GM18873 (cell line): ENCODE measurements around the gene DGAT2L6.

Experiments used
- ATAC-seq: cut with Tn5 transposase; IDR thresholded peaks from one replicate; pipeline ENCODE4 v1.9.1; 2021; ENCODE audit warnings: mild to moderate bottlenecking, moderate library complexity, moderate number of reproducible peaks; ENCODE audit not compliant: unreplicated experiment, low FRiP score

Gene DGAT2L6

GRCh38 chrX:70176938-70177533 is at the start of gene DGAT2L6:
DGAT2L6 (plus strand) TSS chrX:70177483; CDS start chrX:70177583, 100 bp downstream.
- ATAC-seq, result peak; percentile 62

- no peak for ATAC-seq
Measured at GRCh38 chrX:70128071-70128470, 49.2 kb upstream of the DGAT2L6 start.

GRCh38 chrX:70129816-70130215 is 47.5 kb upstream of the DGAT2L6 start:
- no peak for ATAC-seq

GRCh38 chrX:70132224-70132623 is 45.1 kb upstream of the DGAT2L6 start:
- no peak for ATAC-seq

- no peak for ATAC-seq
Measured at GRCh38 chrX:70132877-70133302, 44.4 kb upstream of the DGAT2L6 start.

GRCh38 chrX:70133303-70134115 is 43.8 kb upstream of the DGAT2L6 start, which contains the start of gene IGBP1:
IGBP1 (plus strand) TSS chrX:70133447; CDS start chrX:70133948, 501 bp downstream.
- peak; percentile 85 for ATAC-seq

GRCh38 chrX:70134116-70134477 is 43.2 kb upstream of the DGAT2L6 start:
- ATAC-seq, result peak; percentile 17

GRCh38 chrX:70138622-70139021 is 38.7 kb upstream of the DGAT2L6 start:
- ATAC-seq, result no peak

- ATAC-seq, result no peak
Measured at GRCh38 chrX:70139736-70140135, 37.5 kb upstream of the DGAT2L6 start.

GRCh38 chrX:70141373-70141772 is 35.9 kb upstream of the DGAT2L6 start:
- no peak for ATAC-seq

- ATAC-seq, result no peak
Measured at GRCh38 chrX:70166601-70167590, 10.4 kb upstream of the DGAT2L6 start.

- ATAC-seq, result no peak
Measured at GRCh38 chrX:70168238-70169188, 8.8 kb upstream of the DGAT2L6 start.

- no peak for ATAC-seq
Measured at GRCh38 chrX:70169281-70169680, 8.0 kb upstream of the DGAT2L6 start.

- no peak for ATAC-seq
Measured at GRCh38 chrX:70171624-70172023, 5.7 kb upstream of the DGAT2L6 start.

GRCh38 chrX:70172221-70172620 is 5.1 kb upstream of the DGAT2L6 start:
- no peak for ATAC-seq

GRCh38 chrX:70172964-70173363 is 4.3 kb upstream of the DGAT2L6 start:
- no peak for ATAC-seq

- no peak for ATAC-seq
Measured at GRCh38 chrX:70174754-70175153, 2.5 kb upstream of the DGAT2L6 start.

GRCh38 chrX:70175338-70175737 is 1.9 kb upstream of the DGAT2L6 start:
- ATAC-seq, result no peak

- no peak for ATAC-seq
Measured at GRCh38 chrX:70183091-70183490, 5.8 kb downstream of the DGAT2L6 start.

GRCh38 chrX:70190225-70190624 is 12.9 kb downstream of the DGAT2L6 start:
- no peak for ATAC-seq
